Measurements from ENCODE around the gene ARHGAP40. TPM values are rescaled to one million over a fixed set of nuclear protein-coding genes. Genes with fewer than 3 reads are reported as not detected.

The ARHGAP40 gene
- total RNA-seq, 2 donors from 2014 or later = not detected

- Histone ChIP-seq H3K4me1 (no peaks in the 10 kb centered on the region), H3K27me3 (peaks cover 13% of the 10 kb centered on the region), H3K27ac (no peak overlapping the region), H3K36me3 (no peaks in the 10 kb centered on the region), H3K4me3 (peak overlapping the region; percentile 46), H3K9ac (ENCODE audit: low read depth in 2 of 2, low read length in 2 of 2) (peak overlapping the region in 1 of 2 donors; percentile 20), H3K9me3 (no peaks in the 10 kb centered on the region)
- no peak for DNase-seq
- intact Hi-C loops (cut with DNase I) = no loop called here
- no peak for TF ChIP-seq CTCF (IDR thresholded peaks at IDR 0.05)
Measured at GRCh38 chr20:38673725-38674091, 72.1 kb downstream of the ARHGAP40 start.

GRCh38 chr20:38674092-38674764 is 72.6 kb downstream of the ARHGAP40 start:
- intact Hi-C loops (cut with DNase I) = no loop called here
- Histone ChIP-seq H3K4me3 (peak overlapping the region; percentile 46), H3K27ac (no peak overlapping the region), H3K9me3 (no peaks in the 10 kb centered on the region), H3K27me3 (peaks cover 13% of the 10 kb centered on the region), H3K36me3 (no peaks in the 10 kb centered on the region), H3K4me1 (no peaks in the 10 kb centered on the region), H3K9ac (ENCODE audit: low read depth in 2 of 2, low read length in 2 of 2) (peak overlapping the region in 1 of 2 donors; percentile 20)
- no peak for TF ChIP-seq CTCF (IDR thresholded peaks at IDR 0.05)
- peak; percentile 49 for DNase-seq

- intact Hi-C loops (cut with DNase I) = no loop called here
- H3K27me3 ChIP-seq = peaks cover 13% of the 10 kb centered on the region
- H3K4me1 ChIP-seq = no peaks in the 10 kb centered on the region
- H3K9me3 ChIP-seq = no peaks in the 10 kb centered on the region
- H3K4me3 ChIP-seq = no peak overlapping the region
- H3K27ac ChIP-seq = no peak overlapping the region
- H3K36me3 ChIP-seq = no peaks in the 10 kb centered on the region
- no peak overlapping the region for H3K9ac ChIP-seq (ENCODE audit: low read depth in 2 of 2, low read length in 2 of 2)
- DNase-seq = no peak
- no peak for TF ChIP-seq CTCF (IDR thresholded peaks at IDR 0.05)
Measured at GRCh38 chr20:38674765-38675133, 73.1 kb downstream of the ARHGAP40 start.

GRCh38 chr20:38676576-38676975 is 75.0 kb downstream of the ARHGAP40 start:
- Histone ChIP-seq H3K4me3 (no peak overlapping the region), H3K9me3 (no peaks in the 10 kb centered on the region)

GRCh38 chr20:38680500-38681306 is 79.1 kb downstream of the ARHGAP40 start:
- no peak for DNase-seq
- no peaks in the 10 kb centered on the region for H3K36me3 ChIP-seq
- no peak for TF ChIP-seq CTCF (IDR thresholded peaks at IDR 0.05)
- no peaks in the 10 kb centered on the region for H3K9me3 ChIP-seq
- H3K9ac ChIP-seq (ENCODE audit: low read depth in 2 of 2, low read length in 2 of 2) = no peak overlapping the region
- no peak overlapping the region for H3K4me3 ChIP-seq
- intact Hi-C loops (cut with DNase I) = no loop called here
- no peaks in the 10 kb centered on the region for H3K4me1 ChIP-seq
- no peaks in the 10 kb centered on the region for H3K27me3 ChIP-seq
- no peak overlapping the region for H3K27ac ChIP-seq

More at GRCh38 chr20:38676576-38676975, 75.0 kb downstream of the ARHGAP40 start:
- Histone ChIP-seq H3K27me3 (peaks cover 13% of the 10 kb centered on the region), H3K9ac (ENCODE audit: low read depth in 2 of 2, low read length in 2 of 2) (no peak overlapping the region), H3K27ac (no peak overlapping the region), H3K4me1 (no peaks in the 10 kb centered on the region), H3K36me3 (no peaks in the 10 kb centered on the region)
- intact Hi-C loops (cut with DNase I) = no loop called here
- no peak for DNase-seq
- TF ChIP-seq CTCF (IDR thresholded peaks at IDR 0.05) = no peak
